ENCODE measurements around the gene SLC16A8.
"Not testable (repeated sequence)": the region's sequence is repeated elsewhere in the genome, so short reads cannot be mapped to it uniquely, and the experiment has no call there.

SLC16A8 gene

DNA sequence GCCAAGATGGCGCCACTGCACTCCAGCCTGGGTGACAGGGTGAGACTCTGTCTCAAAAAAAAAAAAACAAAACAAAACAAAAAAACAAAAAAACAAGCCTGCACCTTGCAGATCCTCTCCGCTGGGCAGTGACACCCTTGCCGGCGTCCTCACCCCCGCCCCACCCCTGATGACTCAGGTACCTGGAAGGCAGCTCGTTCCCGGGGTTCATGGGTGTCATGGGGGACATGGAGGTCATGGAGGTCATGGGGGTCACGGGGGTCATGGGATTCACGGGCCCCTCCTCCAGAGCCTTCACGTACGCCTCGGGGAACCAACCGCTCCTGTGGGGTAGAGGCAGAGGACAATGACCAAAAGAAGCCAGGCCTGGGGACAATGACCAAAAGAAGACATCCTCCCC lies 3.0 kb upstream of the SLC16A8 start:
- H3K4me1 ChIP-seq (ENCODE audit: insufficient read depth, low read length) = peaks cover 12% of the 10 kb centered on the region
- H3K36me3 ChIP-seq (ENCODE audit: insufficient read depth, low read length) = no peaks in the 10 kb centered on the region
- no peaks in the 10 kb centered on the region for H3K9me3 ChIP-seq (ENCODE audit: low read length)
- no peak overlapping the region for H3K4me3 ChIP-seq (ENCODE audit: low read length)
- no peak overlapping the region for H2AFZ ChIP-seq (ENCODE audit: low read depth, low read length)
- no peaks in the 10 kb centered on the region for H3K27me3 ChIP-seq (ENCODE audit: insufficient read depth, low read length)

DNA sequence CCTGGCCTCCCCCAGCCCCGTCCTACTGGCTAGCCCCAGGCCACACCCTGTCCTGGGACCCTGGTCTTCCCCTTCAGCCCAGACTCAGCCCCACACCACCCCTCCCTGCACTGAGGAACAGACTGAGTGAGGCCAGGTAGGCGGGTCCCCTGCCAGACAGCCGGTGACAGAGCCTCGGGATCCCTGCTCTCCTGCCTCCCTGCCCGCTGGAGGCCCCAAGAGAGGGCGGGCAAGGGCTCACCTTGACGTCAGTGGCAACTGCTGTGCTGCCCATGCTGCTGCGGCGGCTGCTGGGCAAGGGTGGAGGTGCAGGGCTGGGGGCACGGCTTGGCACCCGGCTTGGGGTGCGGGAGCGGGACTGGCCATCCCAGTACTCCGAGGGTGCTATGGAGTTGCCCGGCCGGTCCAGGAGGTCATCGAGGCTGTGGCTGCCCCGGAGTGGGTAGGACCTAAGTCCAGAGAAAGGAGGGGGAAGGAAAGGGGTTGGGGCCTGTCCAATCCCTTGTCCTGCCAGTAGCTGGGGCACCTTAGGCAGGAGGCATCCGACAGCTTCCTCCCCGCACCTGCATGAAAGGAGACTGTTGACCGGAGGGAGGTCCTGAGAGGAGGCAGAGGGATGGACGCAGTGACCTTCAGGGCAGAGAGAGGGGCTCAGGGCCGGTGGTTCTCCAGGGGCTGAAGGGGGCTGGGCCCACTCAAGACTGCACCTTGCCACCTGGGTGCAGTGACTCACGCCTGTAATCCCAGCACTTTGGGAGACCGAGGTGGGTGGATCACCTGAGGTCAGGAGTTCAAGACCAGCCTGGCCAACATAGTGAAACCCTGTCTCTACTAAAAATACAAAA lies 2.2 kb upstream of the SLC16A8 start:
- H3K27me3 ChIP-seq (ENCODE audit: insufficient read depth, low read length) = no peaks in the 10 kb centered on the region
- no peak overlapping the region for H3K4me3 ChIP-seq (ENCODE audit: low read length)
- no peaks in the 10 kb centered on the region for H3K36me3 ChIP-seq (ENCODE audit: insufficient read depth, low read length)
- peaks cover 12% of the 10 kb centered on the region for H3K4me1 ChIP-seq (ENCODE audit: insufficient read depth, low read length)
- no peak overlapping the region for H2AFZ ChIP-seq (ENCODE audit: low read depth, low read length)
- no peaks in the 10 kb centered on the region for H3K9me3 ChIP-seq (ENCODE audit: low read length)

GRCh38 chr22:38085501-38085900 lies 1.5 kb upstream of the SLC16A8 start:
- Histone ChIP-seq H3K36me3 (ENCODE audit: insufficient read depth, low read length) (no peaks in the 10 kb centered on the region), H3K27me3 (ENCODE audit: insufficient read depth, low read length) (no peaks in the 10 kb centered on the region), H3K4me1 (ENCODE audit: insufficient read depth, low read length) (peaks cover 12% of the 10 kb centered on the region), H2AFZ (ENCODE audit: low read depth, low read length) (no peak overlapping the region), H3K4me3 (ENCODE audit: low read length) (no peak overlapping the region), H3K9me3 (ENCODE audit: low read length) (no peaks in the 10 kb centered on the region)

- no peaks in the 10 kb centered on the region for H3K36me3 ChIP-seq (ENCODE audit: insufficient read depth, low read length)
- no peak overlapping the region for H2AFZ ChIP-seq (ENCODE audit: low read depth, low read length)
- no peak overlapping the region for H3K4me3 ChIP-seq (ENCODE audit: low read length)
- H3K9me3 ChIP-seq (ENCODE audit: low read length) = no peaks in the 10 kb centered on the region
- H3K27me3 ChIP-seq (ENCODE audit: insufficient read depth, low read length) = no peaks in the 10 kb centered on the region
- H3K4me1 ChIP-seq (ENCODE audit: insufficient read depth, low read length) = peaks cover 12% of the 10 kb centered on the region
These were observed 1.1 kb upstream of the SLC16A8 start for GRCh38 chr22:38085056-38085455.

GRCh38 chr22:38082986-38083710 lies 836 bp downstream of the SLC16A8 start:
- H3K4me1 ChIP-seq (ENCODE audit: insufficient read depth, low read length) = peaks cover 12% of the 10 kb centered on the region

GRCh38 chr22:38081941-38082828 lies 1.8 kb downstream of the SLC16A8 start:
- Histone ChIP-seq H3K27me3 (ENCODE audit: insufficient read depth, low read length) (no peaks in the 10 kb centered on the region), H2AFZ (ENCODE audit: low read depth, low read length) (no peak overlapping the region), H3K4me3 (ENCODE audit: low read length) (no peak overlapping the region), H3K36me3 (ENCODE audit: insufficient read depth, low read length) (no peaks in the 10 kb centered on the region), H3K4me1 (ENCODE audit: insufficient read depth, low read length) (peaks cover 12% of the 10 kb centered on the region), H3K9me3 (ENCODE audit: low read length) (no peaks in the 10 kb centered on the region)

More at GRCh38 chr22:38082986-38083710, 836 bp downstream of the SLC16A8 start:
- H3K9me3 ChIP-seq (ENCODE audit: low read length) = no peaks in the 10 kb centered on the region
- no peaks in the 10 kb centered on the region for H3K27me3 ChIP-seq (ENCODE audit: insufficient read depth, low read length)
- H3K4me3 ChIP-seq (ENCODE audit: low read length) = no peak overlapping the region
- H2AFZ ChIP-seq (ENCODE audit: low read depth, low read length) = no peak overlapping the region
- H3K36me3 ChIP-seq (ENCODE audit: insufficient read depth, low read length) = no peaks in the 10 kb centered on the region

GRCh38 chr22:38081636-38081940 lies 2.4 kb downstream of the SLC16A8 start:
- Histone ChIP-seq H3K4me1 (ENCODE audit: insufficient read depth, low read length) (peaks cover 12% of the 10 kb centered on the region), H3K4me3 (ENCODE audit: low read length) (no peak overlapping the region), H3K36me3 (ENCODE audit: insufficient read depth, low read length) (no peaks in the 10 kb centered on the region), H2AFZ (ENCODE audit: low read depth, low read length) (no peak overlapping the region), H3K9me3 (ENCODE audit: low read length) (no peaks in the 10 kb centered on the region), H3K27me3 (ENCODE audit: insufficient read depth, low read length) (no peaks in the 10 kb centered on the region)

DNA sequence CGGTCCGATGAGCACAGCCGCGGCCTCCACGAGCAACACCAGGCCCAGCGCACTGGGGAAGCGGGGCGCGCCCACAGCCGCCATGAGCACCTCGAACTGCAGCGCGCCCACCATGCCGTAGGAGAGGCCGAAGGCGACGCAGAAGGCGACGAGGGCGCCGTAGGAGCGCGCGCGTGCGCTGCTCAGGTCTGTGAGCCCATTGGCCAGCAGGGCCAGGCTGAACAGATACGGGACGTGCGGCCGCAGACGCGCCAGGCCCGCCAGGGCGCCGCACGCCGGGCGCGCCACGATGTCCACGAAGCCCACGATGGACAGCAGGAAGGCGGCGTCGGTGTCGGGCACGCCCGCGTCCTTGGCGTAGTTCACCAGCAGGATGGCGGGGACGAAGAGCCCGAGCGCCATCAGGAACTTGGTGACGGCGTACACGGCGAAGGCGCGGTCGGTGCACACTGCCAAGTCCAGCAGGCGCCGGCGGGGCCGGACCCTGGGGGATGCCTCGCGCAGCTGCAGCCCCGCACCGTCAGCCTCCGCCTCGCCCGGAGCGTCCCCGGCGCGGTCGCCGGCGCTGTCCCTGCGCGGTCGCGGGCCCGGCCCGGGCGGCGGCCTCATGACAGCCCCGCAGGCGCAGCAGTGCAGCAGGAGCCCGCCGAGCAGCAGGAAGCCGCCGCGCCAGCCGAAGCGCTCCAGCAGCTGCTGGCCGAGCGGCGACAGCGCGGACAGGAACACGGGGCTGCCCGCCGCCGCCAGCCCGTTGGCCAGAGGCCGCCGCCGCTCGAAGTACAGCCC lies 2.9 kb downstream of the SLC16A8 start:
- no peaks in the 10 kb centered on the region for H3K27me3 ChIP-seq (ENCODE audit: insufficient read depth, low read length)
- H3K4me3 ChIP-seq (ENCODE audit: low read length) = no peak overlapping the region
- H2AFZ ChIP-seq (ENCODE audit: low read depth, low read length) = no peak overlapping the region
- H3K9me3 ChIP-seq (ENCODE audit: low read length) = no peaks in the 10 kb centered on the region
- peaks cover 12% of the 10 kb centered on the region for H3K4me1 ChIP-seq (ENCODE audit: insufficient read depth, low read length)
- no peaks in the 10 kb centered on the region for H3K36me3 ChIP-seq (ENCODE audit: insufficient read depth, low read length)

GRCh38 chr22:38080474-38080849 lies 3.5 kb downstream of the SLC16A8 start:
- Histone ChIP-seq H3K36me3 (ENCODE audit: insufficient read depth, low read length) (no peaks in the 10 kb centered on the region), H3K4me1 (ENCODE audit: insufficient read depth, low read length) (peaks cover 15% of the 10 kb centered on the region), H2AFZ (ENCODE audit: low read depth, low read length) (no peak overlapping the region)

GRCh38 chr22:38079804-38080203 lies 4.2 kb downstream of the SLC16A8 start:
- Histone ChIP-seq H3K27me3 (ENCODE audit: insufficient read depth, low read length) (no peaks in the 10 kb centered on the region), H2AFZ (ENCODE audit: low read depth, low read length) (no peak overlapping the region), H3K4me3 (ENCODE audit: low read length) (no peak overlapping the region), H3K4me1 (ENCODE audit: insufficient read depth, low read length) (peaks cover 18% of the 10 kb centered on the region), H3K9me3 (ENCODE audit: low read length) (no peaks in the 10 kb centered on the region), H3K36me3 (ENCODE audit: insufficient read depth, low read length) (peaks cover 2% of the 10 kb centered on the region)

More at GRCh38 chr22:38080474-38080849, 3.5 kb downstream of the SLC16A8 start:
- Histone ChIP-seq H3K27me3 (ENCODE audit: insufficient read depth, low read length) (no peaks in the 10 kb centered on the region), H3K4me3 (ENCODE audit: low read length) (no peak overlapping the region), H3K9me3 (ENCODE audit: low read length) (no peaks in the 10 kb centered on the region)

- H3K4me3 ChIP-seq (ENCODE audit: low read length); H2AFZ ChIP-seq (ENCODE audit: low read depth, low read length); H3K36me3 ChIP-seq (ENCODE audit: insufficient read depth, low read length); H3K9me3 ChIP-seq (ENCODE audit: low read length); H3K27me3 ChIP-seq (ENCODE audit: insufficient read depth, low read length): not testable (repeated sequence)
- peaks cover 13% of the 10 kb centered on the region for H3K4me1 ChIP-seq (ENCODE audit: insufficient read depth, low read length)
These were observed 4.8 kb downstream of the SLC16A8 start for GRCh38 chr22:38079208-38079607.

GRCh38 chr22:38078046-38078840 lies 5.7 kb downstream of the SLC16A8 start:
- Histone ChIP-seq H3K36me3 (ENCODE audit: insufficient read depth, low read length) (peaks cover 12% of the 10 kb centered on the region), H3K4me3 (ENCODE audit: low read length) (no peak overlapping the region), H2AFZ (ENCODE audit: low read depth, low read length) (no peak overlapping the region), H3K9me3 (ENCODE audit: low read length) (no peaks in the 10 kb centered on the region), H3K27me3 (ENCODE audit: insufficient read depth, low read length) (no peaks in the 10 kb centered on the region), H3K4me1 (ENCODE audit: insufficient read depth, low read length) (peaks cover 6% of the 10 kb centered on the region)

All from neuron (in vitro differentiated cells).